Cardiac muscle cell (in vitro differentiated cells and primary cell): ENCODE measurements around the gene MYCN. TPM values are rescaled to one million over a fixed set of nuclear protein-coding genes. Genes with fewer than 3 reads are reported as not detected.

ENCODE experiments used
- DNase-seq, 2 donors: peaks; one replicate each; pipeline versions ENCODE4 v3.0.0 to v3.0.0-alpha.2; 2010 to 2017; ENCODE audit warnings: low read depth in 1 of 2, low spot score in 1 of 2
- H3K27ac ChIP-seq: fragments of 200-600 bp; sonication (generic); 2 replicates; pipeline ENCODE4 v1.5.1; 2016
- H3K27me3 ChIP-seq: fragments of 200-600 bp; sonication (generic); 2 replicates; pipeline ENCODE4 v1.6.0; 2016; ENCODE audit warnings: control low read depth
- H3K36me3 ChIP-seq: fragments of 200-600 bp; sonication (generic); 2 replicates; pipeline ENCODE4 v1.5.1; 2016; ENCODE audit warnings: control low read depth
- H3K4me1 ChIP-seq: fragments of 200-600 bp; sonication (generic); 2 replicates; pipeline ENCODE4 v1.8.1; 2017; ENCODE audit warnings: low read depth, mild to moderate bottlenecking, mixed run types
- H3K4me3 ChIP-seq: fragments of 200-600 bp; sonication (generic); 2 replicates; pipeline ENCODE4 v1.5.1; 2016; ENCODE audit warnings: mild to moderate bottlenecking
- H3K9me3 ChIP-seq: fragments of 200-600 bp; sonication (generic); 2 replicates; pipeline ENCODE4 v1.5.1; 2017; ENCODE audit warnings: low read depth, mild to moderate bottlenecking, control low read depth
- polyA plus RNA-seq: library from polyadenylated mRNA; unstranded; fragments of >200 nt; fragmentation: Nextera tagmentation; extraction: Ambion mirVana; gene quantifications from 2 replicates; pipeline ENCODE4 v1.2.1, GENCODE V29; 2016
- total RNA-seq: library from RNA; depleted of rRNA; stranded (reverse); fragments of >200 nt; gene quantifications from 2 replicates; pipeline ENCODE4 v1.2.3, GENCODE V29; 2016
- TF ChIP-seq, protein P1 (sequence below): IDR thresholded peaks from 2 replicates; pipeline ENCODE4 v1.5.1; 2012; ENCODE audit warnings: low read depth, mild to moderate bottlenecking, low read length

The MYCN gene
- total and polyA plus RNA-seq, 2 experiments from 2014 or later = 38.5 to 72.5 TPM

DNA sequence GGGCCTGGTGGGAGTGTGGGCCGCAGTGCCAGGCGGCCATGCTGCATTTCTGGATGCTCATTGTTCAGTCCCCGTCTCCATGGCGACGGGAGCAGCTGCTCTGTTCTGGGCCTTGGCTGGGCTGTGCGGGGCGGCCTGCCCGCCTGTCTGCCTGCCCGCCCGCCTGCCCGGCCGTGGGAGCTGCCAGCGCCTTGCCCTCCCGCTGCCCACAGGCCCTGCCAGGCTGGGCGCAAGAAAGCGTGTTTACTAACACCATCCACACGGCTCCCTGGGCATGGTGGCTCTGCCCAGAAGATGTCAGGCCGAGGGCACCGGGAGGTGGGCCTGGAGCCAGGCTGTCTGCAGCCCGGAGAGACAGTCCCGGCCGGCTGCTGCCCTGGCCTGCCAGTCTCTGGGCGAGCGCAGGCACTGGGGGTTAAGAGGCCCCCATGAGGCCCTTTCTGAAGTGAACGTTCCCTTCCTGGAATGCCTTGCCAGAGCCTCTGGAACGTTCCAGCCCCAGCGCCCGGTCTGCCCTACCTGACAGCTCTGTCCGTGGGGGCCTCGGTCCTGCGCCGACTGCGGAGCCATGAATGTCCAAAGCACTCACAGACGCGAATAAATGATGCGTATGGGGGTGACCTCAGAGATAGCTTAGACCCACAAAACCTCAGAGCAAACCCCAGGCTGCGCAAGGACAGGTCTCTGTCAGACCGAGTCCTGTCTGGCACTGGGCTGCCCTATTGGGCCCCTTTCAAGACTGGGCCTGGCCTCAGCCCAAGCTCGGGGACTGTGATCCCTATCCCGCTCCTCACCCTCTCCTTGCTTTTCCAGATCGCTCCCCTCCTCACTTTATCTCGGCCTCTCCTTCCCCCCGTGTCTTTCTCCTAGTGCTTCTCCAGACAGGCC is 44.3 kb downstream of the MYCN start:
- no peak overlapping the region for H3K4me3 ChIP-seq
- TF ChIP-seq, protein P1, sequence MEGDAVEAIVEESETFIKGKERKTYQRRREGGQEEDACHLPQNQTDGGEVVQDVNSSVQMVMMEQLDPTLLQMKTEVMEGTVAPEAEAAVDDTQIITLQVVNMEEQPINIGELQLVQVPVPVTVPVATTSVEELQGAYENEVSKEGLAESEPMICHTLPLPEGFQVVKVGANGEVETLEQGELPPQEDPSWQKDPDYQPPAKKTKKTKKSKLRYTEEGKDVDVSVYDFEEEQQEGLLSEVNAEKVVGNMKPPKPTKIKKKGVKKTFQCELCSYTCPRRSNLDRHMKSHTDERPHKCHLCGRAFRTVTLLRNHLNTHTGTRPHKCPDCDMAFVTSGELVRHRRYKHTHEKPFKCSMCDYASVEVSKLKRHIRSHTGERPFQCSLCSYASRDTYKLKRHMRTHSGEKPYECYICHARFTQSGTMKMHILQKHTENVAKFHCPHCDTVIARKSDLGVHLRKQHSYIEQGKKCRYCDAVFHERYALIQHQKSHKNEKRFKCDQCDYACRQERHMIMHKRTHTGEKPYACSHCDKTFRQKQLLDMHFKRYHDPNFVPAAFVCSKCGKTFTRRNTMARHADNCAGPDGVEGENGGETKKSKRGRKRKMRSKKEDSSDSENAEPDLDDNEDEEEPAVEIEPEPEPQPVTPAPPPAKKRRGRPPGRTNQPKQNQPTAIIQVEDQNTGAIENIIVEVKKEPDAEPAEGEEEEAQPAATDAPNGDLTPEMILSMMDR = no peak
- no peaks in the 10 kb centered on the region for H3K9me3 ChIP-seq
- no peaks in the 10 kb centered on the region for H3K36me3 ChIP-seq
- H3K4me1 ChIP-seq = no peaks in the 10 kb centered on the region
- no peaks in the 10 kb centered on the region for H3K27me3 ChIP-seq
- no peak overlapping the region for H3K27ac ChIP-seq
- no peak for DNase-seq

GRCh38 chr2:15985531-15985930 is 45.2 kb downstream of the MYCN start:
- H3K4me3 ChIP-seq = no peak overlapping the region
- H3K27me3 ChIP-seq = no peaks in the 10 kb centered on the region
- no peaks in the 10 kb centered on the region for H3K9me3 ChIP-seq
- no peaks in the 10 kb centered on the region for H3K4me1 ChIP-seq
- TF ChIP-seq, protein P1 = no peak
- no peak for DNase-seq
- no peaks in the 10 kb centered on the region for H3K36me3 ChIP-seq
- no peak overlapping the region for H3K27ac ChIP-seq

GRCh38 chr2:15986068-15986560 is 45.8 kb downstream of the MYCN start:
- H3K9me3 ChIP-seq = no peaks in the 10 kb centered on the region
- H3K27me3 ChIP-seq = no peaks in the 10 kb centered on the region
- H3K4me3 ChIP-seq = no peak overlapping the region
- TF ChIP-seq, protein P1 = no peak
- H3K27ac ChIP-seq = no peak overlapping the region
- H3K4me1 ChIP-seq = no peaks in the 10 kb centered on the region
- DNase-seq = no peak
- no peaks in the 10 kb centered on the region for H3K36me3 ChIP-seq

- no peak overlapping the region for H3K4me3 ChIP-seq
These were observed 46.3 kb downstream of the MYCN start for GRCh38 chr2:15986644-15987043.

GRCh38 chr2:15988733-15989132 is 48.4 kb downstream of the MYCN start:
- H3K36me3 ChIP-seq = no peaks in the 10 kb centered on the region
- H3K9me3 ChIP-seq = no peaks in the 10 kb centered on the region
- H3K27ac ChIP-seq = no peak overlapping the region
- TF ChIP-seq, protein P1 = no peak
- DNase-seq = no peak
- H3K27me3 ChIP-seq = no peaks in the 10 kb centered on the region
- no peaks in the 10 kb centered on the region for H3K4me1 ChIP-seq
- H3K4me3 ChIP-seq = no peak overlapping the region

More at GRCh38 chr2:15986644-15987043, 46.3 kb downstream of the MYCN start:
- Histone ChIP-seq H3K9me3 (no peaks in the 10 kb centered on the region), H3K27ac (no peak overlapping the region), H3K36me3 (no peaks in the 10 kb centered on the region), H3K4me1 (no peaks in the 10 kb centered on the region), H3K27me3 (no peaks in the 10 kb centered on the region)
- TF ChIP-seq, protein P1 = no peak
- DNase-seq = no peak
